Mammary microvascular endothelial cell (primary cell): ENCODE data around the gene ALG5. TPM values are rescaled to one million over a fixed set of nuclear protein-coding genes. Genes with fewer than 3 reads are reported as not detected.

Source experiments
- total RNA-seq: library from RNA; depleted of rRNA; stranded (reverse); fragments of >200 nt; gene quantifications from 2 replicates; pipeline ENCODE4 v1.2.3, GENCODE V29; 2015

The ALG5 gene
- 31.1 and 37.7 TPM in 2 replicates for total RNA-seq

GRCh38 chr13:36999054-36999714 is at the start of gene ALG5:
Gene ALG5, minus strand, starts transcription at chr13:36999340. Its CDS starts 40 bp downstream, at chr13:36999300.

GRCh38 chr13:36919833-36920615 is 79.1 kb downstream of the ALG5 start, which contains the start of gene SMAD9:
Gene SMAD9, minus strand, starts transcription at chr13:36920238. Its CDS starts 40,549 bp downstream, at chr13:36879689.

Other genes with a start within 250 kb of the ALG5 start
- 2.0 and 2.6 TPM in 2 replicates for gene RFXAP, start 180.1 kb downstream of the ALG5 start, total RNA-seq
- gene SMAD9, start 79.1 kb downstream of the ALG5 start, total RNA-seq: 7.1 and 9.2 TPM in 2 replicates
- 53.0 and 69.0 TPM in 2 replicates for gene EXOSC8, start 1.4 kb upstream of the ALG5 start, total RNA-seq
- 32.8 and 40.8 TPM in 2 replicates for gene SUPT20H, start 60.3 kb upstream of the ALG5 start, total RNA-seq
- not detected in 2 replicates for gene CSNK1A1L, start 106.3 kb upstream of the ALG5 start, total RNA-seq